HepG2 (cell line): ENCODE results near the gene ARID1A. TPM values are rescaled to one million over a fixed set of nuclear protein-coding genes. Genes with fewer than 3 reads are reported as not detected.

Experiments
- ARHGAP35 ChIP-seq: sonication (generic); formaldehyde crosslinking; IDR thresholded peaks from 2 replicates; pipeline ENCODE4 v1.9.0; 2022; ENCODE audit warnings: mild to moderate bottlenecking, inconsistent platforms, moderate library complexity, missing genetic modification reagents, borderline replicate concordance
- EED ChIP-seq: sonication (generic); formaldehyde crosslinking; IDR thresholded peaks from 2 replicates; pipeline ENCODE4 v1.5.0; 2020; ENCODE audit warnings: mild to moderate bottlenecking, missing genetic modification reagents
- MAFG ChIP-seq: sonication (generic); formaldehyde crosslinking; IDR thresholded peaks from 2 replicates; pipeline ENCODE4 v1.5.1; 2020; ENCODE audit warnings: mild to moderate bottlenecking, missing genetic modification reagents
- NFATC3 ChIP-seq: sonication (generic); formaldehyde crosslinking; IDR thresholded peaks from 2 replicates; pipeline ENCODE4 v1.5.1; 2020; ENCODE audit warnings: mild to moderate bottlenecking, missing genetic modification reagents
- PBX3 ChIP-seq: sonication (generic); formaldehyde crosslinking; IDR thresholded peaks from 2 replicates; pipeline ENCODE4 v1.8.1; 2023; ENCODE audit warnings: missing genetic modification reagents, inconsistent platforms, borderline replicate concordance
- PHB2 ChIP-seq: fragments of 450-650 bp; IDR thresholded peaks from 2 replicates; pipeline ENCODE4 v1.6.1; 2018; ENCODE audit not compliant: partially characterized antibody
- PRDM15 ChIP-seq: sonication (generic); formaldehyde crosslinking; IDR thresholded peaks from 2 replicates; pipeline ENCODE4 v1.4.0; 2020; ENCODE audit warnings: missing genetic modification reagents
- RAD51 ChIP-seq: fragments of 450-650 bp; IDR thresholded peaks from 2 replicates; pipeline ENCODE4 v1.6.1; 2016; ENCODE audit warnings: borderline replicate concordance
- RFXAP ChIP-seq: sonication (generic); formaldehyde crosslinking; IDR thresholded peaks from 2 replicates; pipeline ENCODE4 v1.4.0; 2020; ENCODE audit warnings: missing genetic modification reagents, borderline replicate concordance
- SMARCE1 ChIP-seq: fragments of 450-650 bp; IDR thresholded peaks from 2 replicates; pipeline ENCODE4 v1.6.1; 2017; ENCODE audit warnings: borderline replicate concordance
- ZFP1 ChIP-seq: IDR thresholded peaks from 2 replicates; pipeline ENCODE4 v1.6.1; 2016
- ZNF501 ChIP-seq: sonication (generic); formaldehyde crosslinking; IDR thresholded peaks from 2 replicates; pipeline ENCODE4 v1.5.1; 2020; ENCODE audit warnings: mild to moderate bottlenecking, moderate library complexity, missing genetic modification reagents
- ZNF512B ChIP-seq: sonication (generic); formaldehyde crosslinking; IDR thresholded peaks from 2 replicates; pipeline ENCODE4 v1.5.1; 2020; ENCODE audit warnings: missing genetic modification reagents, mild to moderate bottlenecking, borderline replicate concordance
- ZNF557 ChIP-seq: sonication (generic); formaldehyde crosslinking; IDR thresholded peaks from 2 replicates; pipeline ENCODE4 v1.4.0; 2020; ENCODE audit warnings: missing genetic modification reagents
- ZSCAN29 ChIP-seq: sonication (generic); formaldehyde crosslinking; conservative IDR thresholded peaks from 2 replicates; pipeline ENCODE4 v1.4.0; 2020; ENCODE audit warnings: mild to moderate bottlenecking, missing genetic modification reagents
- polyA plus RNA-seq, 8 experiments: library from polyadenylated mRNA; depleted of rRNA in 3 of 8; stranded (reverse) in 7 of 8; unstranded in 1 of 8; fragments of >200 nt; fragmentation: Illumina TruSeq in 4 of 8; extraction: Trizol in 4 of 8; gene quantifications; 2 replicates each; pipeline versions ENCODE4 v1.2.1 to v1.2.3, GENCODE V29; 2011 to 2016; ENCODE audit warnings: low read depth in 4 of 8, missing spikeins in 1 of 8, mixed read lengths in 1 of 8; ENCODE audit not compliant: insufficient read depth in 1 of 8
- total RNA-seq, 5 experiments: library from RNA; depleted of rRNA; stranded (reverse); fragments of >200 nt; fragmentation: Illumina TruSeq; extraction: Trizol; gene quantifications; 2 replicates each; pipeline ENCODE4 v1.2.3, GENCODE V29; 2016; ENCODE audit warnings: low read depth in 1 of 5
- TF ChIP-seq, protein P1 (sequence below): sonication (generic); formaldehyde crosslinking; IDR thresholded peaks from 2 replicates; pipeline ENCODE4 v1.4.0; 2020; ENCODE audit warnings: missing genetic modification reagents
- TF ChIP-seq, protein P2 (sequence below): sonication (generic); formaldehyde crosslinking; IDR thresholded peaks from 2 replicates; pipeline ENCODE4 v1.5.0; 2020; ENCODE audit warnings: missing genetic modification reagents
- TF ChIP-seq, protein P3 (sequence below): sonication (generic); formaldehyde crosslinking; IDR thresholded peaks from 2 replicates; pipeline ENCODE4 v1.4.0; 2020; ENCODE audit warnings: missing genetic modification reagents; ENCODE audit errors: not compliant biosample characterization

ARID1A gene
- total and polyA plus RNA-seq, 2 of the 13 experiments (the other 11 are each of a cell fraction or from before 2014, with no cell fraction given) = 11.9 to 15.9 TPM

GRCh38 chr1:26771643-26772321 lies 76.0 kb downstream of the ARID1A start (continued):
- no peak for TF ChIP-seq PBX3 (CRISPR knock-in tag)
- no peak for TF ChIP-seq ZNF557 (CRISPR knock-in tag)
- TF ChIP-seq, protein P1, sequence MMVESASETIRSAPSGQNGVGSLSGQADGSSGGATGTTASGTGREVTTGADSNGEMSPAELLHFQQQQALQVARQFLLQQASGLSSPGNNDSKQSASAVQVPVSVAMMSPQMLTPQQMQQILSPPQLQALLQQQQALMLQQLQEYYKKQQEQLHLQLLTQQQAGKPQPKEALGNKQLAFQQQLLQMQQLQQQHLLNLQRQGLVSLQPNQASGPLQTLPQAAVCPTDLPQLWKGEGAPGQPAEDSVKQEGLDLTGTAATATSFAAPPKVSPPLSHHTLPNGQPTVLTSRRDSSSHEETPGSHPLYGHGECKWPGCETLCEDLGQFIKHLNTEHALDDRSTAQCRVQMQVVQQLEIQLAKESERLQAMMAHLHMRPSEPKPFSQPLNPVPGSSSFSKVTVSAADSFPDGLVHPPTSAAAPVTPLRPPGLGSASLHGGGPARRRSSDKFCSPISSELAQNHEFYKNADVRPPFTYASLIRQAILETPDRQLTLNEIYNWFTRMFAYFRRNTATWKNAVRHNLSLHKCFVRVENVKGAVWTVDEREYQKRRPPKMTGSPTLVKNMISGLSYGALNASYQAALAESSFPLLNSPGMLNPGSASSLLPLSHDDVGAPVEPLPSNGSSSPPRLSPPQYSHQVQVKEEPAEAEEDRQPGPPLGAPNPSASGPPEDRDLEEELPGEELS (CRISPR knock-in tag) = peak; percentile 49; the same call in 1 of the 2 replicates
- no peak for TF ChIP-seq ZSCAN29 (CRISPR knock-in tag)
- TF ChIP-seq NFATC3 (CRISPR knock-in tag) = no peak
- TF ChIP-seq ZNF512B (CRISPR knock-in tag) = no peak
- TF ChIP-seq RAD51 = no peak
- TF ChIP-seq MAFG (CRISPR knock-in tag) = no peak
- no peak for TF ChIP-seq PHB2
- TF ChIP-seq, protein P2, sequence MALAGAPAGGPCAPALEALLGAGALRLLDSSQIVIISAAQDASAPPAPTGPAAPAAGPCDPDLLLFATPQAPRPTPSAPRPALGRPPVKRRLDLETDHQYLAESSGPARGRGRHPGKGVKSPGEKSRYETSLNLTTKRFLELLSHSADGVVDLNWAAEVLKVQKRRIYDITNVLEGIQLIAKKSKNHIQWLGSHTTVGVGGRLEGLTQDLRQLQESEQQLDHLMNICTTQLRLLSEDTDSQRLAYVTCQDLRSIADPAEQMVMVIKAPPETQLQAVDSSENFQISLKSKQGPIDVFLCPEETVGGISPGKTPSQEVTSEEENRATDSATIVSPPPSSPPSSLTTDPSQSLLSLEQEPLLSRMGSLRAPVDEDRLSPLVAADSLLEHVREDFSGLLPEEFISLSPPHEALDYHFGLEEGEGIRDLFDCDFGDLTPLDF = no peak
- no peak for TF ChIP-seq PRDM15 (CRISPR knock-in tag)
- TF ChIP-seq, protein P3, sequence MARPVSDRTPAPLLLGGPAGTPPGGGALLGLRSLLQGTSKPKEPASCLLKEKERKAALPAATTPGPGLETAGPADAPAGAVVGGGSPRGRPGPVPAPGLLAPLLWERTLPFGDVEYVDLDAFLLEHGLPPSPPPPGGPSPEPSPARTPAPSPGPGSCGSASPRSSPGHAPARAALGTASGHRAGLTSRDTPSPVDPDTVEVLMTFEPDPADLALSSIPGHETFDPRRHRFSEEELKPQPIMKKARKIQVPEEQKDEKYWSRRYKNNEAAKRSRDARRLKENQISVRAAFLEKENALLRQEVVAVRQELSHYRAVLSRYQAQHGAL (CRISPR knock-in tag) = no peak
- TF ChIP-seq SMARCE1 = no peak
- no peak for TF ChIP-seq ZNF501 (CRISPR knock-in tag)
- TF ChIP-seq EED (CRISPR knock-in tag) = no peak
- no peak for TF ChIP-seq ZFP1 (CRISPR knock-in tag)
- no peak for TF ChIP-seq ARHGAP35 (CRISPR knock-in tag)
- no peak for TF ChIP-seq RFXAP (CRISPR knock-in tag)
